C1 segment of cervical spinal cord (tissue), 14 donors: ENCODE results near the gene LGI4.
A peak's percentile ranks its signal among the peaks of the same experiment; 100 is the strongest.
"Not testable (repeated sequence)": the region's sequence is repeated elsewhere in the genome, so short reads cannot be mapped to it uniquely, and the experiment has no call there.

Experiments used
- DNase-seq, 14 donors: peaks; one replicate each; lab custom pipeline; 2025; lab: John Stamatoyannopoulos, UW

LGI4 gene

DNA sequence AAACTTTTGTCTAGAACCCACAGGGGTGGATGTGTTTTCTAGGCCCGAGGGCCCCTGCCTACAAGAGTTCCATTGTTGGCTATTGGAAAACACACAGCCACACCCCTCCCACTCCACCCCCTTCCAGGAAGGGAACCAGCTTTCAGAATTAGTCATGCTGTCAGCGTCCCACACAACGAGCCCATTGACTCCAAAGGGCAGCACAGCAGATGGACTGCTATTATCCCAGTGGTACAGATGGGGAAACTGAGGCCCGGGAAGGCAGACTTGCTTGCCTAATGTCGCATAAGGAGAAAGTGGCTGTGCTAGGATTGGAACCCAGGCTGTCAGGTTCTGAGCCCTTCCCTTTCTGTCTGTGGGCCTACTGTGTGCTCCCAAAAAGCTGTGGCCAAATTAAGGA, 27.3 kb downstream of the LGI4 start:
- DNase-seq = peak in 12 of 14 donors; percentile 19 to 90 (median 76)

- DNase-seq = peak in 1 of 14 donors; percentile 80
These were observed 27.8 kb downstream of the LGI4 start for GRCh38 chr19:35106898-35107541.

- DNase-seq = peak in 9 of 14 donors; percentile 33 to 82 (median 46)
These were observed 28.6 kb downstream of the LGI4 start for GRCh38 chr19:35106291-35106583.

- no peak for DNase-seq
These were observed 29.2 kb downstream of the LGI4 start for GRCh38 chr19:35105411-35106290.

DNA sequence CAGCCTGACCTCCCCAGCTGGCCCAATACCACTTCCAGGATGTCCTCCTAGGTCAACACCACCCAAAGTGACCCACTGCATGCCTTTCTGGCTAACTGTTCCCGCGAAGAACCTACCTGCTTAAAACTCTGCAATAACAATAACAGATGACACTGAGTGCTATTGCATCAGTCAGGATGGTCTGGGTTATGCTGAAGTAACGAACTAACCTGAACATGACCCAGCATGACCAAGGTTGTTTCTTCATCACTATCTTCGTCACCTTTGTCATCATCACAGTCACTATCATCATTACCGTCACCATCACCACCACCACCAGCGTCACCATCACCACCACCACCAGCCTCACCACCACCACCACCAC, 29.8 kb downstream of the LGI4 start:
- no peak for DNase-seq

GRCh38 chr19:35104361-35104760, 30.5 kb downstream of the LGI4 start:
- no peak for DNase-seq

- DNase-seq = not testable (repeated sequence)
These were observed 31.2 kb downstream of the LGI4 start for GRCh38 chr19:35103614-35104013.

GRCh38 chr19:35101949-35102348, 32.9 kb downstream of the LGI4 start:
- DNase-seq = not testable (repeated sequence)

DNA sequence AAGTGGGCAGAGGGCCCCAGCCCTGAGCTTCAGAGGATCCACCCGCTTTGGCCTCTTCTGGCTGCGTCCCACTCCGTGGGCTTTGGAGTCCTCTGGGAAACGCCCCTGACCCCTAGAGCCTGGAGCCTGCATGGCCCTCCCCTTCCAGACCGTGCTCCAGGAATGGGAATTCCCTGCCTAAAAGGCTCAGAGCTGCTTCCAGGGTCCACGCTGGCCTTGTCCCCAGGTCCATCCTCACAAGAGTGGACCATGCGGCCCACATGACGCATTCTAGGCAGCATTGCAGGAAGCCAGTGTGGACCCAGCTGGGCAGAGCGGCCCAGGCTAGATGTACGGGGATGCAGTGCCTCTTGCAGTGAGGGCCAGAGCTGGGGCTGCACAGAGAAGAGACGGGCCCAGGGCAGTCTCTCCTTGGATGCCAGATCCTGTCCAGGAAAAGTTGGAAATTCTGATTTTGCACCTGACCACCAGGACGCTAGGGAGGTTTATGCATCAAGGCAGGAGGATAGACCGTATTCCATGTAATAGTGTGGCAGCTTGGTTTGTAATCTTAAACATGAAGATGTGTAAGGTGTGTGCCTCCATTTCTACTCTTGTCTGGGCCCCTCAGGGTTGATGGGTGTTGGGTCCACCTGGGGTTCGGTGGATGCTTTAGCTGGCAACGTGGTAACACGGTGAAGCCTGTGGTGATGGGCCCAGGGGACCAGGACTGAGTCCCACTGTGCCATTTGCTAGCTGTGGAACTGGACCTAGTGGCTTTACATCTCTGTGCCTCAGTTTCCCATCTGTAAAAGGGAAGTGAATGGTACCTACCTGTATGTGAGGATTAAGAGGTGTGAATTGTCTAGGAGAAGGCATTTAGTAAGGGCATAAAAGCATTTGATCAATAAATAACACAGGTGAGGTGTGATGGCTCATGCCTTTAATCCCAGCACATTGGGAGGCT, 34.0 kb downstream of the LGI4 start:
- DNase-seq = no peak

GRCh38 chr19:35099897-35100275, 35.0 kb downstream of the LGI4 start:
- DNase-seq = peak in 1 of 14 donors; percentile 64

- DNase-seq = no peak
These were observed 35.5 kb downstream of the LGI4 start for GRCh38 chr19:35099155-35099896.

GRCh38 chr19:35098413-35099049, 36.3 kb downstream of the LGI4 start:
- peak in 1 of 14 donors; percentile 60 for DNase-seq

DNA sequence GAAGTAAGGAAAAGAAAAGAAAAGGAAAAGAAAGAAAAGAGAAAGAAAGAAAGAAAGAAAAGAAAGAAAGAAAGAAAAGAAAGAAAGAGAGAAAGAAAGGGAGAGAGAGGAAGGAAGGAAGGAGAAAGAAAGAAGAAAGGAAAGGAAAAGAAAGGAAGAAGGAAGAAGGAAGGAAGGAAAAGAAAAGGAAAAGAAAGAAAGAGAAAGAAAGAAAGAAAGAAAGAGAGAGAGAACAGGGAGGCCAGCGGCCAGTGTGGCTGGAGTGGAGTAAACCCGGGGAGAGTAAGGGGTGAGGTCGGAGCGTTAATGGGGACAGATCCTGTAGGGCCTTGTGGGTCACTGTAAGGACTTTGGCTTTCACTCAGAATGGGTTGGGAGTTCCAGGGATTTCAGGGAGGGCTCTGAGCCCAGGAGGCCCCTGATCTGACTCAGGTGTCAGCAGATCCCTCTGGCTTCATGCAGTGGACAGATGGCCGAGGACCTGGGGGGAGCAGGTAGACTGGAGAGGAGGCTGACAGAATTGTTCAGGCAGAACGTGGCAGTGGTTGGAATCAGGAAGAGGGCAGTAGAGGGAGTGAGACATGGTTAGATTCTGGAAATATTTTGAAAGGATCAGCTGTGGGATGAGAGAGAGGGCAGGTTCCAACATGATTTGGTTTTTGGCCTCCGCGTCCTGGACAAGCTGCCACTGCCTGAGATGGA, 39.0 kb downstream of the LGI4 start:
- peak in 2 of 14 donors; percentile 32 to 97 for DNase-seq

DNA sequence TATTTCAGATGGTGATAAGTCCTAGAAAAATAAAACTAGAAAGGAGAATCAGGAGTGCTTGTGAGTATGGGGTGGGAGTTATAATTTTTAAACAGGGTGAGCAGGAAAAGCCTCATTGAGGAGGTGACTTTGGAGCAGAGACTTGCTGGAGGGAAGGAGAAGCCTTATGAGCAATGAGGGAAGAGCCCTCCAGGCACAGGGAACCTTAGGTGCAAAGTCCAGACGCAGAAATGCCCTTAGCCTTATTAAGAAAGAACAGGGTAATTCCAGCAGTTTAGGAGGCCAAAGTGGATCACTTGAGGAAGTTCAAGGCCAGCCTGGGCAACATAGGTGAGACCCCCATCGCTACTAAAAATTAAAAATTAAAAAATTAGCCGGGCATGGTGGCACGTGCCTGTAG, 40.2 kb downstream of the LGI4 start:
- DNase-seq = no peak

- DNase-seq = no peak
These were observed 40.8 kb downstream of the LGI4 start for GRCh38 chr19:35093941-35094647.

- DNase-seq = no peak
These were observed 41.4 kb downstream of the LGI4 start for GRCh38 chr19:35093430-35093829.

GRCh38 chr19:35090506-35091214, 44.2 kb downstream of the LGI4 start:
- peak in 8 of 14 donors; percentile 15 to 74 (median 32) for DNase-seq

DNA sequence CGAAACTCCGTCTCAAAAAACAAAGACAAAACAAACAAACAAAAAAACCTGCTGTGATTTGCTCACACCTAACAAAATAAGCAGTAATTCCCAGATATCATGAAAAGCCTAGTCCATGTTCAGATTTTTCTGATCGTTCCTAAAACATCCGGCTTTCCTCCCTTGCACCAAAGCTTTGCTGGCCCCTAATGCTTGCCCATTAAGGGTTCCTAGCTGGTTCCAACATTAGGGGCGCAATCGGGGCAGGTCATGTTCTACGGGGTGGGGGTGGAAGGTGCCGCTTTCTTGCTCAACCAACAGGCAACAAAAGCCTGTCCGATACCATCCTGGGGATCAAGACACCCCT, 44.7 kb downstream of the LGI4 start:
- no peak for DNase-seq

GRCh38 chr19:35089554-35089953, 45.3 kb downstream of the LGI4 start:
- no peak for DNase-seq
